Loucy (cell line): ENCODE results near the gene RPS19BP1.
A peak's percentile ranks its signal among the peaks of the same experiment; 100 is the strongest.

Experiments used
- H2AFZ ChIP-seq: fragments of 200-600 bp; sonication (generic); 2 replicates; pipeline ENCODE4 v1.6.0; 2016; ENCODE audit warnings: antibody characterized with exemption, mild to moderate bottlenecking, low read length, moderate library complexity
- H3F3A ChIP-seq: fragments of 200-600 bp; 2 replicates; pipeline ENCODE4 v1.6.0; 2016; ENCODE audit warnings: antibody characterized with exemption, low read depth, mild to moderate bottlenecking
- H3K27me3 ChIP-seq: fragments of 200-600 bp; sonication (generic); 2 replicates; pipeline ENCODE4 v1.6.1; 2014; ENCODE audit warnings: low read length, mild to moderate bottlenecking; ENCODE audit not compliant: insufficient read depth, poor library complexity, severe bottlenecking
- H3K36me3 ChIP-seq: fragments of 200-600 bp; sonication (generic); 2 replicates; pipeline ENCODE4 v1.6.1; 2016; ENCODE audit warnings: low read length; ENCODE audit not compliant: insufficient read depth
- H3K4me1 ChIP-seq: fragments of 200-600 bp; sonication (generic); 2 replicates; pipeline ENCODE4 v1.5.1; 2014; ENCODE audit warnings: low read length, mild to moderate bottlenecking; ENCODE audit not compliant: insufficient read depth, poor library complexity, severe bottlenecking
- H3K4me2 ChIP-seq: fragments of 200-600 bp; sonication (generic); 2 replicates; pipeline ENCODE4 v1.6.0; 2014; ENCODE audit warnings: antibody characterized with exemption, low read length, low read depth, mild to moderate bottlenecking; ENCODE audit not compliant: poor library complexity, severe bottlenecking
- H3K4me3 ChIP-seq: fragments of 200-600 bp; sonication (generic); 2 replicates; pipeline ENCODE4 v1.5.1; 2014; ENCODE audit warnings: low read length, mild to moderate bottlenecking, mixed read lengths; ENCODE audit not compliant: poor library complexity, severe bottlenecking
- H3K79me2 ChIP-seq: fragments of 200-600 bp; sonication (generic); 2 replicates; pipeline ENCODE4 v1.6.1; 2014; ENCODE audit warnings: low read length; ENCODE audit not compliant: insufficient read depth
- H3K9ac ChIP-seq: fragments of 200-600 bp; sonication (generic); 2 replicates; pipeline ENCODE4 v1.6.0; 2014; ENCODE audit warnings: mild to moderate bottlenecking, low read depth, low read length, moderate library complexity; ENCODE audit not compliant: poor library complexity, severe bottlenecking
- H3K9me2 ChIP-seq: fragments of 200-600 bp; sonication (generic); replicated peaks from 2 replicates; pipeline ENCODE4 v1.6.1; 2016; ENCODE audit warnings: low read depth, low read length, mixed read lengths
- H3K9me3 ChIP-seq: fragments of 200-600 bp; sonication (generic); 2 replicates; pipeline ENCODE4 v1.6.1; 2014; ENCODE audit warnings: mild to moderate bottlenecking, antibody characterized with exemption, low read length, low read depth; ENCODE audit not compliant: insufficient read depth
- H4K20me1 ChIP-seq: fragments of 200-600 bp; sonication (generic); 2 replicates; pipeline ENCODE4 v1.6.0; 2014; ENCODE audit warnings: antibody characterized with exemption, low read length, mild to moderate bottlenecking; ENCODE audit not compliant: insufficient read depth, poor library complexity, severe bottlenecking
- CTCF ChIP-seq: fragments of 200-600 bp; sonication (generic); conservative IDR thresholded peaks from 2 replicates; pipeline ENCODE4 v1.5.1; 2014; ENCODE audit warnings: mild to moderate bottlenecking, antibody characterized with exemption, low read length
- EZH2phosphoT487 ChIP-seq: fragments of 200-600 bp; IDR thresholded peaks from 2 replicates; pipeline ENCODE4 v1.6.1; 2018; ENCODE audit warnings: antibody characterized with exemption, mild to moderate bottlenecking, moderate library complexity, borderline replicate concordance

Gene RPS19BP1

GRCh38 chr22:39534591-39535356, 2.2 kb upstream of the RPS19BP1 start:
- Histone ChIP-seq H3K4me1 (peaks cover 27% of the 10 kb centered on the region), H3K9ac (peak overlapping the region; percentile 3), H3K4me2 (peak overlapping the region; percentile 58), H3K79me2 (peaks cover 28% of the 10 kb centered on the region), H3K27me3 (no peaks in the 10 kb centered on the region), H2AFZ (peak overlapping the region; percentile 82), H3K4me3 (peak overlapping the region; percentile 22), H3F3A (no peaks in the 10 kb centered on the region), H3K9me2 (no peaks in the 10 kb centered on the region), H3K36me3 (0 out of 2 replicates have a peak, but pooled peaks cover 4% of the 10 kb centered on the region), H4K20me1 (peaks cover 15% of the 10 kb centered on the region), H3K9me3 (no peaks in the 10 kb centered on the region)
- TF ChIP-seq CTCF (peak; percentile 90), EZH2phosphoT487 (no peak)

DNA sequence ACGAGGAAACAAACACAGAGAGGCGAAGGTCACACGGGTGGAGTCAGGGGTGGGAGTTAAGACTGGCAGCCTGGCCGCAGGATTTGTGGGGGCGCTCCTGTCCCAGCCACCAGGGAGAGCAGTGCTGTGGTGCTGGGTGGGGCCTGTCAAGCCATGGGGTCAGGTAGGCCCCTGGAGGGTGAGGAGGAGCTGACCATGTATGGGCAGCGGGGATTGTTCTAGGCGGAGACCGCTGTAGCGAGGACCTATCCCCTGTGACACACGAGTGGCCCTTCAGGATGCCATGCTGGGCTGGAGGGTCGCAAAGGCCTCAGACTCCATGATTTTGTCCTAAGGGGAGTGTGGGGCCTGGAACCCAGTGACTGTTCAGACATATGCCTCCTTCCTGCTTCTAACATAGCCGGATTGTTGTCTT, 1.6 kb upstream of the RPS19BP1 start:
- Histone ChIP-seq H3K36me3 (0 out of 2 replicates have a peak, but pooled peaks cover 6% of the 10 kb centered on the region), H4K20me1 (peaks cover 20% of the 10 kb centered on the region), H3K4me3 (peak overlapping the region; percentile 22), H3K4me2 (peak overlapping the region; percentile 58), H3K27me3 (no peaks in the 10 kb centered on the region), H3K9ac (peak overlapping the region; percentile 3), H3K9me2 (no peaks in the 10 kb centered on the region), H3K4me1 (peaks cover 32% of the 10 kb centered on the region), H2AFZ (peak overlapping the region; percentile 82), H3K79me2 (peaks cover 33% of the 10 kb centered on the region), H3K9me3 (no peaks in the 10 kb centered on the region), H3F3A (no peaks in the 10 kb centered on the region)
- TF ChIP-seq CTCF, result no peak
- no peak for TF ChIP-seq EZH2phosphoT487

DNA sequence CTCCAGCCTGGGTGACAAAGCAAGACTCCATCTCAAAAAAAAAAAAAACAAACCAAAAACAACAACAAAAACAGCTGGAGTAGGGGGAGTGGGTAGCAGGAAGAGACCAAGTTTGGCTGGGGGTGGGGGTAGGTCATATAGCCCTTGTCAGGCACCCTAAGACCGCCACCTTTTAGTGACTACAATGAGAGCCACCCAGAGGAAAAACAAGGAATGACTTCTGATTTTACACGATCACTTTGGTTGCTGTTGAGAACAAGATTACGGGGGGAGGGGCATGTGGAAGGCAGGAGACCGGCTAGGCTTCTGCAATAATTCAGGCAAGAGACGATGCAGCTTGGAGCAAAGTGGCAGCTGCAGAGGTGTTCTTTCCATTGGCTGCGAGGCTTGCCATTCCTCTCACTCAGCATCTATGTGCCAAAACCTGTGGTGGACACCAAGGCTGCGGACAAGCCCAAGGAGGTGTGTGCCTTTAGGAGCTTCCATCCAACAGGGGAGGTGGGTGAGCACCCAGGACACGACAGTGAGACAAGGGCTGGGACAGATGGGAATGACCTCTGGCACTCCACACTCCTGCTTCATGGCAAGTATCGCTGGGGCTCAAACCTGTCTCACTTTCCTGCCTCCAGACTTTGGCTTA, 1.7 kb downstream of the RPS19BP1 start:
- H2AFZ ChIP-seq, result no peak overlapping the region
- H3K4me2 ChIP-seq, result peak overlapping the region; percentile 81
- peaks cover 63% of the 10 kb centered on the region for H3K79me2 ChIP-seq
- H3K27me3 ChIP-seq, result no peaks in the 10 kb centered on the region
- H3K9me2 ChIP-seq, result no peaks in the 10 kb centered on the region
- H3K9me3 ChIP-seq, result no peaks in the 10 kb centered on the region
- H3K9ac ChIP-seq, result peak overlapping the region; percentile 90
- peaks cover 47% of the 10 kb centered on the region for H3K4me1 ChIP-seq
- H3F3A ChIP-seq, result peaks cover 4% of the 10 kb centered on the region; the same call in 1 of the 2 replicates
- H4K20me1 ChIP-seq, result peaks cover 49% of the 10 kb centered on the region
- H3K4me3 ChIP-seq, result peak overlapping the region; percentile 82
- 0 out of 2 replicates have a peak, but pooled peaks cover 6% of the 10 kb centered on the region for H3K36me3 ChIP-seq
- TF ChIP-seq EZH2phosphoT487 (no peak), CTCF (peak; percentile 55)
